Activated CD4-positive, alpha-beta T cell treated with anti-CD3 and anti-CD28 coated beads, Interleukin-2, amount 50 U/mL, for 1 hour (primary cell): ENCODE results near the gene IFNA16.
"Not testable (repeated sequence)": the region's sequence is repeated elsewhere in the genome, so short reads cannot be mapped to it uniquely, and the experiment has no call there.

ENCODE experiments used
- DNase-seq: peaks from one replicate; pipeline ENCODE4 v3.0.0-alpha.2; 2020

IFNA16 gene

DNA sequence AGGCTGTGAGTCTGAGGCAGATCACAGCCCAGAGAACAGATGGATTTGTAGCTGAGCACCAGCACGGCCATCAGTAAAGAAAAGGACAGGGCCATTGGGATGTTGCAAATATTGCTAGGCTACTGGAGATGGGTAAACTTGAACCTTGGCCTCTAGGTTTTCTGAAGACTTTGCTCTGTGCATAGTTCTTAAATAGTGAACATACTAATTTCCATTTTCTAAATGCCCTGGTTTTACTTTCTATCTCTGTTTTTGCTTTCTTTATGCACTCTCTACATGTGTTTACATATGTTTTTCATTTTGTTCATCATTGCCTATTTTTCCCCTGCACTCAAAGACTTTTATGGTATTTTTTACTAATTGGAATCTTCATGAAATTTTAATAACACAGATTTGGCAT is at the start of gene IFNA16:
IFNA16 (minus strand) TSS at position 101 of the 400 bp plus-strand sequence; CDS start at position 95, 6 bp downstream.
- DNase-seq, result not testable (repeated sequence)

- DNase-seq, result no peak
Observed at GRCh38 chr9:21265421-21266189, 48.5 kb upstream of the IFNA16 start.

DNA sequence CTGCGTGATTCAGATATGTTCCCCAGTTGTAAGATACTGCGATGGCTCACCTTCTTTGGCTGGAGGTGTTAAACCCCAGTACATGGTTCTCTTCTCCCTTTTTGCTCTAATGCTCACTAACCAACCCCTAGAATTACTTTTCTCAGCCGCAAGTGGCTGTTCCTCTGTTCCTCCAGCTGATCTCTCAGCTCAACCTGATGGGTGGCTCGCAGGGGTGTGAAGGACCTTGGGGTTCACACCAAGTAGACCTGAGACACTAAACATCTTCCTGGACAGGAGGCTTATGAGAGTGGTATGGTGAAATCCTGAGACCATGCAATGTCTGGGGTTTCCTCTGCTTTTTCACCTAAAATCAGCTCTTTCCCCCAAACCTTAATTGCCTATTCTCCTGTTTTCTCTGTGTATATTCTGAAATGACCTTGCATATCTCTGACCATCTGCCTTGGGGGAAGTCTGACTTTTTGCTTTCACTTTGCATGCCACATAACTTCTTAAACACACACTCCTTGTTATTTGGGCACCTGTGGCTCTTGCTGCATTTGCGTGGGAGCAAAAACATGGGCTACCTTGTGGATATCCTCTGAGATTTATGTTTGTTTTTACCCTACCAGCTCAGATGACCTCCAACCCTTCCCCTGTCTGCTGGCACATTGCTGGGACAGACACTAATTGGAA is 38.6 kb upstream of the IFNA16 start:
- DNase-seq, result no peak

DNA sequence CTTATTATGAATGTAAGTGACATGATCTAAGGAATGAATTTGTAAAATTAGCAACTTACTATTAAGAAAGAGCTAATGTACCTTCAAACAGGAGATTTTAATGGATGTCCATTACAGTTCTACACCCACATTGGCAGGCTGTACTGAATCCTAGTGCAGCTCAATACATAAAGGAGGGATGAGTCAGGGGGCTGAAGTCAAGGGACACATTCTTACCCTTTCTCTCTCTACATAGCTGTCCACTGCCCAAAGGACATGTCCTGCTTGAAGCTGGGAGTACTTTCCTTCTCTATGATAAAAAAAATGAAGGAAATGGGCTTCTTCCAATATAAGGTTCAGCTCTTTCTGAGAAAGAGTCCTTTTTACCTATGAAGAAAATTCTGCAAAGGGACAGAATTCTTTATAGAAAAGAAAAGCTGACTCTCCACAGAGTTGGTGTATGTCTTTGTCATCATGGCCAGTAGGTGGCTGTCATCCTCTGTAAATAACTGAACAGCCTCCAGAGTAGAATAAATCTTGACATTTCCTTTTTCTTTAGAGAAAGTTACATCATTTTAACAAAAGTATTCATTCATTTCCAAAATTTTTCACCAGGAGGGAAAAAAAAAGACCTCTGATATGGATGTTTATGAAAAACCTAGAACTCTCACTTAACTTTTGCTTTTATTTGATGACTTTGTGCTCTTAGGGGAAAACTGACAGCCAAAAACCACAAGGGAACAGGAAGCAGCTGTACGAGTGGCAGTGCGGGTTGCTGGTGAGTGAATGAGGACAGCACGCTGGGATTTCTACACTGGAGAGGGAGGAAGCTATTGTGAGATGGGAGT is 35.8 kb upstream of the IFNA16 start:
- no peak for DNase-seq

DNA sequence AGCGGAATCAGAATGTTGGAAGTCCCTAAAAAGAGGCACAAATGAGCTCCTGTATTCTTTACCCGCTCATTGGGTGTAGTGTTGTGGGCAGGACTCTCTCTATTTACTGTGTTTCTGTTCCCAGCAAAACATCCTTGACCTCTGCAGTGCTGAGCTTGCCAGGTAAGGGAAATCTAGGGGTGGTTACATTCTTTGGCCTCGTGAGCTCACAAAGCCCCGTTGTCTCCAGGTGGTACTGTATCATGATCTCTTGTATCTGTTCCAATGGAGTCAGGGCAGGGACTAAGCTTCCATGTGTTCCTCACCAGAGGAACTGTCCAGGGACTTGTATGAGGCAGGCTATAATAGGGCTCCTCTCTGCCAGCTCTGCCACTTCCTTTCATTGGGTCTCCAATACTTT is 34.5 kb upstream of the IFNA16 start:
- no peak for DNase-seq

GRCh38 chr9:21251190-21251589 is 34.1 kb upstream of the IFNA16 start:
- no peak for DNase-seq

- no peak for DNase-seq
Observed at GRCh38 chr9:21244836-21245235, 27.7 kb upstream of the IFNA16 start.

DNA sequence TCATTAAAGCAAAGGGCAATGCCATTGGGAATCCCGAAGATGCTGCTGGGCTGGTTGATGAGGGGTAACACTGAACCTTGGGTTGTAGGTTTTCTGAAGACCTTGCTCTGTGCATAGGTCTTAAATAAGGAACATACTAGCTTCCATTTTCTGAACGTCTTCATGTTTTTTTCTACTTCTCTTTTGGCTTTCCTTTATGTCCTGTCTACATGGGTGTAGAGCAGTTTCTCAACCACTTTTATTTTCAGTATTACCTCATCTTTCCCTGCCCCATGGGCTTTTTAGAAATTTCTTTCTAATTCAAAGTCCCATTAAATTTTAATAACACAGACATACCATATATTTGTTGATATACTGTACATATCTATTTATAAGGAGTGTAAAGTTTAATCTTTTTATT is 22.8 kb upstream of the IFNA16 start, which contains the start of gene IFNA14:
IFNA14 (minus strand) TSS at position 95 of the 400 bp plus-strand sequence; CDS start at position 25, 70 bp downstream.
- no peak for DNase-seq

- DNase-seq, result not testable (repeated sequence)
Observed at GRCh38 chr9:21236360-21236714, 19.2 kb upstream of the IFNA16 start.

GRCh38 chr9:21235468-21236359 is 18.6 kb upstream of the IFNA16 start:
- DNase-seq, result peak; percentile 8

- DNase-seq, result no peak
Observed at GRCh38 chr9:21234153-21234687, 17.1 kb upstream of the IFNA16 start.

- DNase-seq, result no peak
Observed at GRCh38 chr9:21233258-21233657, 16.1 kb upstream of the IFNA16 start.

DNA sequence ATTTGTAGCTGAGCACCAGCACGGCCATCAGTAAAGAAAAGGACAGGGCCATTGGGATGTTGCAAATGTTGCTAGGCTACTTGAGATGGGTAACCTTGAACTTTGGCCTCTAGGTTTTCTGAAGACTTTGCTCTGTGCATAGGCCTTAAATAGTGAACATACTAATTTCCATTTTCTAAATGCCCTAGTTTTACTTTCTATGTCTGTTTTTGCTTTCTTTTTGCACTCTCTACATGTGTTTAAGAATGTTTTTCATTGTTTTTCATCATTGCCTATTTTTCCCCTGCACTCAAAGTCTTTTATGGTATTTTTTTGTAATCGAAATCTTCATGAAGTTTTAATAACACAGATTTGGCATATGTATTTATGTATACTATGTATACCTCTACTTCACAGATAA is 11.0 kb upstream of the IFNA16 start, which contains the start of gene IFNA17:
IFNA17 (minus strand) TSS at position 101 of the 400 bp plus-strand sequence; CDS start at position 52, 49 bp downstream.
- DNase-seq, result no peak

- not testable (repeated sequence) for DNase-seq
Observed at GRCh38 chr9:21213411-21214326, 3.4 kb downstream of the IFNA16 start.

- not testable (repeated sequence) for DNase-seq
Observed at GRCh38 chr9:21212160-21212559, 5.0 kb downstream of the IFNA16 start.

DNA sequence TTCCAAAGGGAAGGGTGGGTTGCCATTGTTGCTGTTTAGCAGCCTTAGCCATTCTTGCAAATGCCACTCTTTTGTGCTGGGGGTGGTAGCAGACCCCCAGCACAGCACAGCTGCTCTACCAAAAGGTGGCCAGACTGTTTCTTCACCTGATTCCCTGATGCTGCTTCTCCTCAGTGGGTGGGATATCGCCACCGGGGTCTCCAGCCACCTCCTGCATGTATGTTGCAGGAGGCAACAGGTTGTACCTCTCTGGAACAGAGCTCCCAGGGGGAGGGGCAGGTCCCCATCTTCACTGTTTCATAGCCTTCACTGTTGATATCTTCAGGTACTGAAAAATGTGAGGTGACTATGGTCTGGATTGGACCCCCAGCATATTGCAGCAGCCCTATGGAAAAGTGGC is 6.3 kb downstream of the IFNA16 start:
- DNase-seq, result not testable (repeated sequence)

DNA sequence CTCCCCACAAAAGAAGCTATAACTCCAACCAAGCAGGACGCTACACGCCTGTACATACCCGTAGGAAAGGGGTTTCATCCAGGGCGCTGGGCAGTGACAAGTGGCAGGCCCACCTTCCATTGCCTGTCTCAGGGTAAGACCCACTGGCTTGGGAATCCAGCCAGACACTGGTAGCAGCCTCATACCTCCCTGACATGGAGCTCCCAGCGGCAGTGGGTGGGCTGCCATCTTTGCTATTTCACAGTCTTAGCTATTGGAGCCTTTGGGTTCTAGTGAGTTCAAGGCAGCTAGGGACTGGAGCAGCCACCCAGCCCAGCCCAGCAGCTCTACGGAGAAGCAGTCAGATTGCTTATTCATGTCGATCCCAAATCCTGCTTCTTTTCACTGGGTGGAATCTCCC is 6.8 kb downstream of the IFNA16 start:
- DNase-seq, result no peak

GRCh38 chr9:21207043-21207442 is 10.1 kb downstream of the IFNA16 start, which contains the start of gene IFNA10:
TSS of gene IFNA10 (minus strand) at chr9:21207143. CDS start at chr9:21207097, 46 bp downstream.
- DNase-seq, result not testable (repeated sequence)

GRCh38 chr9:21205204-21205603 is 11.9 kb downstream of the IFNA16 start:
- no peak for DNase-seq

DNA sequence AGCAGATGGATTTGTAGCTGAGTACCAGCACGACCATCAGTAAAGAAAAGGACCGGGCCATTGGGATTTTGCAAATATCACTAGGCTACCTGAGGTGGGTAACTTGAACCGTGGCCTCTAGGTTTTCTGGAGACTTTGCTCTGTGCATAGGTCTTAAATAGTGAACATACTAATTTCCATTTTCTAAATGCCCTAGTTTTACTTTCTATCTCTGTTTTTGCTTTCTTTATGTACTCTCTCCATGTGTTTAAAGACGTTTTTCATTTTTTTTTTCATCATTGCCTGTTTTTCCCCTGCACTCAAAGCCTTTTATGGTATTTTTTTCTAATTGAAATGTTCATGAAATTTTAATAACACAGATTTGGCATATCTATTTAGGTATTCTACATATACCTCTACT is 15.0 kb downstream of the IFNA16 start, which contains the start of gene IFNA7:
IFNA7 (minus strand) TSS at position 101 of the 400 bp plus-strand sequence; CDS start at position 61, 40 bp downstream.
- not testable (repeated sequence) for DNase-seq
